HEK293 (cell line): ENCODE measurements around the gene HMX3.

Experiments
- CTCF ChIA-PET: fragments of 350-600 bp; formaldehyde crosslinking; extraction: SDS; loops from one replicate; lab custom pipeline; 2021; ENCODE audit warnings: antibody characterized with exemption; lab: Yijun Ruan, JAX
- POLR2A ChIA-PET: fragments of 300-600 bp; formaldehyde crosslinking; extraction: SDS; loops from one replicate; lab custom pipeline; 2020; ENCODE audit warnings: antibody characterized with exemption, inconsistent platforms; lab: Yijun Ruan, JAX
- H3K27ac ChIP-seq: fragments of 200-500 bp; sonication (Bioruptor generic); 2 replicates; pipeline ENCODE4 v1.5.1; 2014; ENCODE audit warnings: low read depth, low read length, control low read depth, inconsistent platforms; ENCODE audit errors: extremely low read depth
- H3K36me3 ChIP-seq, 2 experiments: fragments of 200-500 bp in 1 of 2; sonication (Bioruptor generic) in 1 of 2; 1 replicate in 1 of 2; 2 replicates in 1 of 2; pipeline ENCODE4 v1.5.1; 2014 to 2017; ENCODE audit warnings: inconsistent platforms in 2 of 2, low read length in 2 of 2; ENCODE audit not compliant: control insufficient read depth in 2 of 2, insufficient read depth in 1 of 2
- H3K4me1 ChIP-seq: fragments of 200-500 bp; sonication (Bioruptor generic); 2 replicates; pipeline ENCODE4 v1.5.1; 2014; ENCODE audit warnings: mild to moderate bottlenecking, low read length, inconsistent platforms; ENCODE audit not compliant: control insufficient read depth, insufficient read depth
- H3K4me3 ChIP-seq: 2 replicates; pipeline ENCODE4 v1.5.1; 2011; ENCODE audit warnings: low read depth, mild to moderate bottlenecking, control low read depth, low read length, moderate library complexity
- H3K9me3 ChIP-seq: fragments of 200-500 bp; sonication (Bioruptor generic); 2 replicates; pipeline ENCODE4 v1.5.1; 2014; ENCODE audit warnings: low read depth, low read length, inconsistent platforms; ENCODE audit not compliant: control insufficient read depth, insufficient read depth
- FEZF1 ChIP-seq: fragments of 450-650 bp; formaldehyde crosslinking; IDR thresholded peaks from 2 replicates; pipeline ENCODE4 v1.5.1; 2016; ENCODE audit warnings: missing biosample characterization, missing genetic modification characterization
- HOXA7 ChIP-seq: sonication (generic); formaldehyde crosslinking; IDR thresholded peaks from 2 replicates; pipeline ENCODE4 v1.8.1; 2022; ENCODE audit warnings: missing genetic modification reagents, borderline replicate concordance
- KLF1 ChIP-seq: fragments of 450-650 bp; formaldehyde crosslinking; IDR thresholded peaks from 2 replicates; pipeline ENCODE4 v1.5.1; 2016; ENCODE audit warnings: missing biosample characterization, missing genetic modification characterization
- REPIN1 ChIP-seq: fragments of 450-650 bp; formaldehyde crosslinking; IDR thresholded peaks from 2 replicates; pipeline ENCODE4 v1.5.1; 2017; ENCODE audit warnings: missing biosample characterization, missing genetic modification characterization, low read depth
- WT1 ChIP-seq: fragments of 450-650 bp; formaldehyde crosslinking; IDR thresholded peaks from 2 replicates; pipeline ENCODE4 v1.5.1; 2016; ENCODE audit warnings: missing biosample characterization, missing genetic modification characterization
- YY1 ChIP-seq: fragments of 450-650 bp; formaldehyde crosslinking; IDR thresholded peaks from 2 replicates; pipeline ENCODE4 v1.5.1; 2018; ENCODE audit warnings: missing biosample characterization, missing genetic modification characterization
- ZIC2 ChIP-seq: fragments of 450-650 bp; formaldehyde crosslinking; IDR thresholded peaks from 2 replicates; pipeline ENCODE4 v1.5.1; 2016; ENCODE audit warnings: missing biosample characterization, missing genetic modification characterization
- ZNF132 ChIP-seq: fragments of 450-650 bp; formaldehyde crosslinking; IDR thresholded peaks from 2 replicates; pipeline ENCODE4 v1.5.1; 2017; ENCODE audit warnings: missing biosample characterization, missing genetic modification characterization, borderline replicate concordance
- ZNF146 ChIP-seq: fragments of 450-650 bp; formaldehyde crosslinking; IDR thresholded peaks from 2 replicates; pipeline ENCODE4 v1.5.1; 2016; ENCODE audit warnings: missing biosample characterization, missing genetic modification characterization
- ZNF19 ChIP-seq: fragments of 450-650 bp; formaldehyde crosslinking; IDR thresholded peaks from 2 replicates; pipeline ENCODE4; 2016; ENCODE audit warnings: missing biosample characterization, missing genetic modification characterization, low read depth
- ZNF202 ChIP-seq: fragments of 450-650 bp; formaldehyde crosslinking; IDR thresholded peaks from 2 replicates; pipeline ENCODE4 v1.5.1; 2016; ENCODE audit warnings: missing biosample characterization, missing genetic modification characterization, borderline replicate concordance
- ZNF280D ChIP-seq: fragments of 450-650 bp; formaldehyde crosslinking; IDR thresholded peaks from 2 replicates; pipeline ENCODE4 v1.5.1; 2016; ENCODE audit warnings: missing biosample characterization, missing genetic modification characterization
- ZNF391 ChIP-seq: fragments of 450-650 bp; formaldehyde crosslinking; IDR thresholded peaks from 2 replicates; pipeline ENCODE4 v1.5.1; 2016; ENCODE audit warnings: low read depth, missing biosample characterization, missing genetic modification characterization, borderline replicate concordance
- ZNF426 ChIP-seq: fragments of 450-650 bp; formaldehyde crosslinking; IDR thresholded peaks from 2 replicates; pipeline ENCODE4 v1.5.1; 2017; ENCODE audit warnings: missing biosample characterization, missing genetic modification characterization, mild to moderate bottlenecking, inconsistent platforms, moderate library complexity
- ZNF555 ChIP-seq: fragments of 450-650 bp; formaldehyde crosslinking; conservative IDR thresholded peaks from 2 replicates; pipeline ENCODE4 v1.5.1; 2017; ENCODE audit warnings: missing biosample characterization, mild to moderate bottlenecking, missing genetic modification characterization, inconsistent platforms
- ZNF623 ChIP-seq: fragments of 450-650 bp; formaldehyde crosslinking; IDR thresholded peaks from 2 replicates; pipeline ENCODE4 v1.5.1; 2016; ENCODE audit warnings: missing biosample characterization, missing genetic modification characterization
- ZNF660 ChIP-seq: fragments of 450-650 bp; IDR thresholded peaks from 2 replicates; pipeline ENCODE4 v1.5.1; 2018; ENCODE audit warnings: missing biosample characterization, mild to moderate bottlenecking, missing genetic modification characterization
- TF ChIP-seq, protein P1 (sequence below): fragments of 450-650 bp; formaldehyde crosslinking; IDR thresholded peaks from 2 replicates; pipeline ENCODE4 v1.5.1; 2016; ENCODE audit warnings: missing biosample characterization, missing genetic modification characterization

The HMX3 gene

GRCh38 chr10:123100030-123100762 is 35.6 kb upstream of the HMX3 start:
- no peaks in the 10 kb centered on the region for H3K36me3 ChIP-seq
- POLR2A ChIA-PET, result no interaction called here
- TF ChIP-seq ZNF660 (0 out of 2 replicates have a peak, but pooled peaks have one; percentile 44), REPIN1 (tag by site-specific recombination) (no peak)
- TF ChIP-seq, all 188 proteins: peak for 1
- no peaks in the 10 kb centered on the region for H3K4me1 ChIP-seq
- H3K4me3 ChIP-seq, result no peak overlapping the region
- CTCF ChIA-PET, result interaction anchor here (0.5 to 0.6 kb wide), 2 partner anchors 32 to 559 kb away, joined by 3 read pairs; no protein-coding TSS in a partner anchor
- no peaks in the 10 kb centered on the region for H3K9me3 ChIP-seq
- no peak overlapping the region for H3K27ac ChIP-seq

- H3K9me3 ChIP-seq, result no peaks in the 10 kb centered on the region
- no peak overlapping the region for H3K27ac ChIP-seq
- ChIA-PET POLR2A (no interaction called here), CTCF (interaction anchor here (0.8 kb wide), 1 partner anchor 22 kb away, joined by 3 read pairs; no protein-coding TSS in a partner anchor)
- TF ChIP-seq ZNF555 (no peak), ZNF19 (tag by site-specific recombination) (no peak), ZNF280D (tag by site-specific recombination) (no peak), ZNF623 (no peak), ZNF426 (tag by site-specific recombination) (no peak), ZNF391 (no peak), HOXA7 (CRISPR knock-in tag) (no peak)
- H3K4me1 ChIP-seq, result no peaks in the 10 kb centered on the region
- no peaks in the 10 kb centered on the region for H3K36me3 ChIP-seq
- no peak overlapping the region for H3K4me3 ChIP-seq
Observed at GRCh38 chr10:123101872-123102271, 33.9 kb upstream of the HMX3 start.

DNA sequence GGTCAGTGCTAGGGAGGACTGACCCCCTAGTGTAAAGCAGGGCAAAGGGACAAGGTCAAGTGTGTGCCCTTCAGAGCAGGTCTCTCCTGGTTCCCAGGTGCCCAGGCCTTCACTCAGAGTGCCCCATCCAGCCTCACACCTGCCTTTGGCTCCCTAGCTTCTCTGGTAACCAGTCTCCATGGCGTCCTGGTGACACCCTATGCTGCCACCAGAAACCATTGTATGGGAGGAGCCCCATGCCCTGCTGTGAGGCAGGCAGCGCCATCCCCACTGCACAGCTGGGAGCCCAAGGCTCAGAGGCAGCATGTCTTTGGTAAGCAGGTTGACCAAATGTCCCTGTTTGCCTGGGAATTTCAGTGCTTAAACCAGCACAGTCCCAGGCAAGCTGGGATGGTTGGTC is 33.1 kb upstream of the HMX3 start:
- POLR2A ChIA-PET, result no interaction called here
- H3K36me3 ChIP-seq, result no peaks in the 10 kb centered on the region
- TF ChIP-seq WT1 (tag by site-specific recombination) (no peak), ZIC2 (tag by site-specific recombination) (peak; percentile 67)
- H3K9me3 ChIP-seq, result no peaks in the 10 kb centered on the region
- no peak overlapping the region for H3K27ac ChIP-seq
- no peak overlapping the region for H3K4me3 ChIP-seq
- CTCF ChIA-PET, result interaction anchor here (0.8 to 1.6 kb wide), 2 partner anchors 23 to 30 kb away, joined by 3 read pairs; no protein-coding TSS in a partner anchor
- H3K4me1 ChIP-seq, result no peaks in the 10 kb centered on the region

GRCh38 chr10:123103944-123104343 is 31.8 kb upstream of the HMX3 start:
- TF ChIP-seq YY1 (tag by site-specific recombination), result no peak
- TF ChIP-seq KLF1 (tag by site-specific recombination), result no peak
- no peak for TF ChIP-seq ZNF132
- no peak for TF ChIP-seq FEZF1 (tag by site-specific recombination)
- TF ChIP-seq ZNF146 (tag by site-specific recombination), result no peak
- TF ChIP-seq, protein P1, sequence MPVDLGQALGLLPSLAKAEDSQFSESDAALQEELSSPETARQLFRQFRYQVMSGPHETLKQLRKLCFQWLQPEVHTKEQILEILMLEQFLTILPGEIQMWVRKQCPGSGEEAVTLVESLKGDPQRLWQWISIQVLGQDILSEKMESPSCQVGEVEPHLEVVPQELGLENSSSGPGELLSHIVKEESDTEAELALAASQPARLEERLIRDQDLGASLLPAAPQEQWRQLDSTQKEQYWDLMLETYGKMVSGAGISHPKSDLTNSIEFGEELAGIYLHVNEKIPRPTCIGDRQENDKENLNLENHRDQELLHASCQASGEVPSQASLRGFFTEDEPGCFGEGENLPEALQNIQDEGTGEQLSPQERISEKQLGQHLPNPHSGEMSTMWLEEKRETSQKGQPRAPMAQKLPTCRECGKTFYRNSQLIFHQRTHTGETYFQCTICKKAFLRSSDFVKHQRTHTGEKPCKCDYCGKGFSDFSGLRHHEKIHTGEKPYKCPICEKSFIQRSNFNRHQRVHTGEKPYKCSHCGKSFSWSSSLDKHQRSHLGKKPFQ (tag by site-specific recombination), result no peak
- TF ChIP-seq ZNF202 (tag by site-specific recombination), result no peak
- Histone ChIP-seq H3K36me3 (no peaks in the 10 kb centered on the region), H3K4me1 (no peaks in the 10 kb centered on the region), H3K9me3 (no peaks in the 10 kb centered on the region), H3K4me3 (no peak overlapping the region), H3K27ac (no peak overlapping the region)
- ChIA-PET CTCF (interaction anchor here (0.7 kb wide), 1 partner anchor 28 kb away, joined by 3 read pairs; no protein-coding TSS in a partner anchor), POLR2A (no interaction called here)
